Activated gamma-delta T cell (primary cell): ENCODE data around the gene ERC1.
"Not testable (repeated sequence)": the region's sequence is repeated elsewhere in the genome, so short reads cannot be mapped to it uniquely, and the experiment has no call there.

ENCODE experiments used
- DNase-seq: peaks from one replicate; lab custom pipeline; 2025; lab: John Stamatoyannopoulos, UW

Gene ERC1

GRCh38 chr12:1185460-1186182 lies 194.6 kb downstream of the ERC1 start:
- no peak for DNase-seq

- DNase-seq: no peak
These were observed 195.3 kb downstream of the ERC1 start for GRCh38 chr12:1186298-1186697.

DNA sequence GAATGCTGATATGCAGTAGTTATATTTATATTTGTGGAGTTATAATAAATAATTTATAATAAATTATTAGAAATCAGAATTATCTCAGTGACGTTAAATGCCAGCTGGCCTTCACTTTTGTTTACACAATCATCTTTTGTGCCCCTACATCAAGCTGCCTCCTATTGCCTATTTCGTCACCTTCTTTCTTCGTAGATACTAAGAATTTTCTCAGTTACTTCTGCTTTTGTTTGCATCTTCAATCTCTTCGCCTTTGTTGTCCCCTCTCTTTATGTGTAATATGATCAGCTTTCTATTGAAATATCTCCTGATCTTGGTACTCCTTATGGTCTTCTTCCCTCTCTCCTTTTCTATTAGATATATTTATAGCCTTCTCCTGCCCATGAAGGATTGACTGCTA lies 197.0 kb downstream of the ERC1 start:
- no peak for DNase-seq

DNA sequence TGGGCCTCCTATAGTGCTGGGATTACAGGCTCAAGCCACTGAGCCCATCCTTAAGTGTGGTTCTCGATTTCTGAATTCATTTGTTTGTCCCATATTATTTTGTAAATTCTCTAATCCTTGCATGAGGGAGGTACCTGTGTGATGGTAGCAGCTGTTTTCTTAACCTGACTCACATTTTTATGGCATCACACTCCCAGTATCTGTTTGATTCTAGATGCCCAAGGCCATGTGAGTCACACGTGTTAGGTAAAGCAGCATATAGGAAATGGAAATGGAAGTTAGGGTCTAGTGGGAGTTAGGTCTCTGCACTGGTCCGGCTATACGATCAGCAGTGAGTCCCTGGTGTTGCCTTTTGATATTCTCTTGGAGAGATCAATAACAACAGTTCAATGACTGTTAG lies 198.1 kb downstream of the ERC1 start:
- DNase-seq: no peak

DNA sequence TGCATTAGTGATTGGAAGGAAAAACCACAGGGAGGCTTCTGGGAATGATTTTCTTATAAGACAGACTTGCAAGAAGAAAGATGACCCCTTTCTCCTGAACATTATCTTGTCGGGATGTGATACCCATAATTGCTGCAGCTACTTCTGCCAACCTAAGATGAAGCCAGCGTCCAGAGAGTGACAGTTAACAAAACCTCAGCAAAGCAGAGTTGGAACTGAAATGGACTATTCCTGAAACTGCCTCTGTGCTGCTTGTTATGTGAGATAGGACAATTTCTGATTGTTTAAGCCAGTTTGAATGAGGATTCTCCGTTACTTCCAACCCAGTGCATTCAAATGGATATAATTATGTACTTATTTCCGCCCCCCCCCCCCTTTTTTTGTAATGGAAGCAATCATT lies 204.5 kb downstream of the ERC1 start:
- no peak for DNase-seq

GRCh38 chr12:1197264-1198018 lies 206.4 kb downstream of the ERC1 start:
- DNase-seq: no peak

DNA sequence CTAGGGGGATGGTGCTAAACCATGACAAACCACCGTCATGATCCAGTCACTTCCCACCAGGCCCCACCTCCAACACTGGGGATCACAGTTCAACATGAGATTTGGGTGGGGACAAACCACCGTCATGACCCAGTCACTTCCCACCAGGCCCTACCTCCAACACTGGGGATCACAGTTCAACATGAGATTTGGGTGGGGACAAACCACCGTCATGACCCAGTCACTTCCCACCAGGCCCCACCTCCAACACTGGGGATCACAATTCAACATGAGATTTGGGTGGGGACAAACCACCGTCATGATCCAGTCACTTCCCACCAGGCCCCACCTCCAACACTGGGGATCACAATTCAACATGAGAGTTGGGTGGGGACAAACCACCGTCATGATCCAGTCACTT lies 207.8 kb downstream of the ERC1 start:
- not testable (repeated sequence) for DNase-seq

DNA sequence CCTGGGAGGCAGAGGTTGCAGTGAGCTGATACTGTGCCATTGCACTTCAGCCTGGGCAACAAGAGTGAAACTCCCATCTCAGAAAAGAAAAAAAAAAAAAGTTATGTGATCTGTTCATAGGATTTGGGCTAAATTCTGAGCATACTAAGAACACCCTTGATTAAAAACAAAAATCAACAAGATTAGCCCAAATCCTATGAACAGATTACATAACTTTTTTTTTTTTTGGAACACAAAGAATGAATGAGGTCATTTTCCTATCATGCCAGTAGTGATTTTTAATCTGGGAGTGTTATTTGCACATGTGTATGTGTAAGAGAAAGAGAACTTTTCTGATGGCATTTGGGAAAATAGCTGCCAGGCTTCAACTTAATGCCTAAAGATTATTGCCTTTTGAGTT lies 208.7 kb downstream of the ERC1 start:
- no peak for DNase-seq

DNA sequence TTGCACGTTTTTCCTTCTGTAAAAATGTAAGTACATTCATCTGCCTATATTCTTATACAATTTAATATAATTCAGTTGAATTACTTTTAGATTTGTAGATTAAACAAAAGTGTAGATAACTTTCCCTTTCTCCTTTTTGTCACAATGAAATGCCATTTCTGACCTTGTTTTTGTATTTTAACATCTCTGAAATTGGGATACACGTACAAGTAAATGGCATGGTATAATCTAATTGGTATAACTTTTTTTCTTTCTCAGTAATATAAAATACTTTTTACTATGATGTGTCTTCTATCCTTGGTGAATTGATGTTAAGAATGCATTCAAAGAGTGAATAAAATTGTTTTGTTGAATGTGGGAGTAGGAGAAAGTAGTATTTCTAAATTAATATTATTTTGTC lies 210.0 kb downstream of the ERC1 start:
- no peak for DNase-seq

DNA sequence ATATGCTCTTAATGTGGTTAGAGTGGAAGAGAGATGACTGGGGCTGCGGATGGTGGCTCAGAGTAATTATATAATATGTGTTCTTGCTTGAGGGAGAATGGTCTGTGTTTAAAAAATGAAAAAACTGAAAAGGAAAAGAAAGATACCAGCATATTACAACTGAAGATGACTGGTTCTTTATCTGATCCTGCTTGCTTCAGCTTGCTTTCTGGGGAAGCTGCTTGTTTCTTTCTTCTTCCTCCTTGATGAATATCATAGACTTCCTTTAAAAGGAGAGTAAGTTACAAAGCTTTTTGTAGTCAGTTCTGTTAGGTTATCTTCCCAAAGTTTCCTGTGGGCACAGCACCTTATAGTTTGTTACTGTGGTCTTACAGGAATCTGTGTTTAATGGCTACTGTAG lies 210.9 kb downstream of the ERC1 start:
- no peak for DNase-seq

GRCh38 chr12:1203735-1204019 lies 212.7 kb downstream of the ERC1 start:
- DNase-seq: no peak

GRCh38 chr12:1204581-1205121 lies 213.6 kb downstream of the ERC1 start:
- DNase-seq: no peak

DNA sequence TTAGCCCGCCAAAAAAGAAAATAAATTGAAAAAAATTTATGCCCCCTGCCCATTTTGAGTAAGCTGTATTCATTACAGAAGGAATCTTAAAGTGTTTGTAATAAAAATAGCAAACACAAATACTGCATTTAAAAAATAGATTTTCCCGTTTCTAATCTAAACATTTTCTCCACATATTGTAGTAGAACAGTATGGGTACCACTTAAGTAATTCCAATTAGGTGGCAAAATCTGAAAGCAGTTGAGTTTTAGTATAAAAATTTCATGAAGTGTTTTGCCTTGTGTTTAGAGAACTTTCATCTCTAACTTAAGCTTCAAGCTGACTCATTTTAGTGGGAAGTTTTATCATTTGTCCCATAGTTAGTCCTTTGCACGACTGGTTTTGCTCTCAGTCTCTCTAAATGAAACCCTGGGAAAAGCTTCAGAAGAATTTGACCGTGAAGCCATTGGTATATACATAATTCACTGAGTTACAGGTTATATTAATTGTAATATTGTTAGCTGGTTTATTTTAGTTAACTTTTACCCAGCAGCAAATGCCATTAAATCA lies 214.6 kb downstream of the ERC1 start:
- DNase-seq: no peak

DNA sequence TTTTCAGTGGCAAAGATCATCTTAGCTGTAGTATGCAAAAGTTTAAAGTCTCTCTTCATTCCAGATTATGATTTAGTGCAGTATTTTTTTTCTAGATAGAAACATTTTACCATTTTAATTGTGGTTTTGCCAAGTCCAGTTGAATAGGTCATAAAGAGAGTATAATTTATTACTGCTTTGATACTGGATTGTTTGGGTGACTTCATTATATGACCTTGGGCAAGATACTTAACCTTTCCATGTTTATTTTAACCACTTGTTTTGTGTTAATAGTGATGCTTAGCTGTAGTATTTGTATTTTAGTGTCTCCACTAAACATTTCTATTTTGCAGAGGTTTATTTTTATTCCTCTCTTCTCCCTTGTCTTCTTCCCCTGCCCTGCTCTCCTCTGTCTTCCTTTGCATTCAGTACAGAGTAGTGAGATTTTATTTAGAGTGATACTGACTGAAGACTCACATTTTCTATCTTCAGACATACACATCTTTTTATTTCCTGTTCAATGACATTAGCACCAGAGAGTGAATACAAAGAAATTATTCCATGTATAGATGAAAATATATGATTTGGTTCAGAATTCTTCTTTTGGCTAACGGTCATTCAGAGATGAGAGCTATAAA lies 215.2 kb downstream of the ERC1 start:
- no peak for DNase-seq

- DNase-seq: no peak
These were observed 216.3 kb downstream of the ERC1 start for GRCh38 chr12:1207276-1207675.

DNA sequence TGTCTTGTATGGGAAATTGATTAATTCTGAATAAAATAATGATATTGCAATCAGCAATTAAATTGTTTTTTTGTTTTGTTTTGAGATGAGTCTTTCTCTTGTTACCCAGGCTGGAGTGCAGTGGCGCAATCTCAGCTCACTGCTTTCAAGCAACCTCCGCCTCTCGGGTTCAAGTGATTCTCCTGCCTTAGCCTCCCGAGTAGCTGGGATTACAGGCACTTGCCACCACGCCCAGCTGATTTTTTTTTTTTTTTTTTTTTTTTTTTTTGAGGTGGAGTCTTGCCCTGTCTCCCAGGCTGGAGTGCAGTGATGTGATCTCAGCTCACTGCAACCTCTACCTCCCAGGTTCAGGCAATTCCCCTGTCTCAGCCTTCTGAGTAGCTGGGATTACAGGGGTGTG lies 217.7 kb downstream of the ERC1 start:
- DNase-seq: not testable (repeated sequence)

- DNase-seq: no peak
These were observed 221.5 kb downstream of the ERC1 start for GRCh38 chr12:1212526-1212925.

DNA sequence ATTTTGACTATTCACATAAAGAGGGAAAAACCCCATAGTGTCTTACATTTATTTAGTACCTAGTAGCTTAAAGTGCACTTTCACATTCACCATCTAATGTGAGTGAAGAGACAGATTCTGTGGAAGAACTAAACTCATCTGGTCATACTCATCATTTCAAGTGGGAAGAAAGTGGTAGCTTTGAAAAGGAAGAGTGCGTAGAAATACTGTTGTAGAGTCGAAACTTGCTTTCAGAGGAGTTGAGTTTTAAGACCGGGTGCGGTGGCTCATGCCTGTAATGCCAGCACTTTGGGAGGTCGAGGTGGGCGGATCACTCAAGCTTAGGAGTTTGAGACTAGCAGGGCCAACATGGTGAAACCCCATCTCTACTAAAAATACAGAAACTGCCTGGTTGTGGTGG lies 222.2 kb downstream of the ERC1 start:
- no peak for DNase-seq

- DNase-seq: no peak
These were observed 222.7 kb downstream of the ERC1 start for GRCh38 chr12:1213618-1214205.

DNA sequence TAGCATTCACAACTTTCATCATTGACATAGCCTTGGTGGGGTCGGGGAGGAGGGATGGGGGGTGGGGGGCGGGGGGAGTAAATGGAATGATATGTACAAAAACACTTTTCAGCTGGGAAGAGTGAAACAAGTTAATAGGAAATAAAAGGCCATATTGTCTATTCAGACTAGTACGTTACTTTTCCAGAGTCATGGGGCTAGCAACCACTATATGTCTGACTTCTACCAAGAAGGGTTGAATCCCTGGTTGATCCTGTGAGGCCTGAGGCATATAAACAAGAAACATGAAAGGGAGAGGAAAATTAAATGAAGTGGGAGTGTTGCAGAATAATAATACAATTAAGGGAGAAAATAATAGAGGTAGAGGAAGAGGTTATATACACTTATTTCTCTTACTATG lies 225.5 kb downstream of the ERC1 start:
- no peak for DNase-seq

GRCh38 chr12:1217191-1217949 lies 226.3 kb downstream of the ERC1 start:
- no peak for DNase-seq

- DNase-seq: no peak
These were observed 227.3 kb downstream of the ERC1 start for GRCh38 chr12:1218369-1218768.
